ENCODE data around the gene ITPA.

GRCh38 chr20:3248167-3248992 lies 39.1 kb downstream of the ITPA start:
- TF ChIP-seq CTCF (conservative IDR thresholded peaks at IDR 0.05) (no peak), EZH2 (IDR thresholded peaks at IDR 0.05; ENCODE audit: low read depth) (no peak)

Data from PC-9 (cell line).